RWPE2 (cell line): Measurements from ENCODE around the gene KRT3.

Experiments used
- ATAC-seq: fragments of 200-7000 bp; cut with Tn5 transposase; 3 replicates; pipeline ENCODE4 v1.9.1; 2021; ENCODE audit warnings: low read depth
- DNase-seq: peaks from one replicate; pipeline ENCODE4 v3.0.0-alpha.2; 2020; ENCODE audit warnings: low spot score
- H3K27ac ChIP-seq: fragments of 450-650 bp; 2 replicates; pipeline ENCODE4 v1.5.1; 2017; ENCODE audit warnings: mild to moderate bottlenecking; ENCODE audit not compliant: poor library complexity, severe bottlenecking
- H3K27me3 ChIP-seq: fragments of 250-450 bp; sonication (Bioruptor Pico); 2 replicates; pipeline ENCODE4 v1.5.1; 2021; ENCODE audit warnings: mild to moderate bottlenecking, moderate library complexity; ENCODE audit not compliant: insufficient read depth, poor library complexity, severe bottlenecking
- H3K36me3 ChIP-seq: fragments of 250-450 bp; sonication (Bioruptor Pico); 2 replicates; pipeline ENCODE4 v1.5.1; 2020; ENCODE audit warnings: low read depth, mild to moderate bottlenecking, moderate library complexity
- H3K4me1 ChIP-seq: fragments of 250-450 bp; sonication (Bioruptor Pico); 2 replicates; pipeline ENCODE4 v1.5.1; 2021; ENCODE audit warnings: mild to moderate bottlenecking, moderate library complexity; ENCODE audit not compliant: insufficient read depth, poor library complexity, severe bottlenecking
- H3K4me3 ChIP-seq: fragments of 250-450 bp; sonication (Bioruptor Pico); 2 replicates; pipeline ENCODE4 v1.5.1; 2021; ENCODE audit warnings: mild to moderate bottlenecking, moderate library complexity; ENCODE audit not compliant: severe bottlenecking
- H3K9me3 ChIP-seq: fragments of 250-450 bp; sonication (Bioruptor Pico); 2 replicates; pipeline ENCODE4 v1.5.1; 2021; ENCODE audit warnings: mild to moderate bottlenecking, moderate library complexity; ENCODE audit not compliant: severe bottlenecking
- CTCF ChIP-seq: fragments of 450-650 bp; IDR thresholded peaks from one replicate; pipeline ENCODE4 v1.5.1; 2017; ENCODE audit warnings: mild to moderate bottlenecking, moderate library complexity; ENCODE audit not compliant: poor library complexity, severe bottlenecking

KRT3 gene

DNA sequence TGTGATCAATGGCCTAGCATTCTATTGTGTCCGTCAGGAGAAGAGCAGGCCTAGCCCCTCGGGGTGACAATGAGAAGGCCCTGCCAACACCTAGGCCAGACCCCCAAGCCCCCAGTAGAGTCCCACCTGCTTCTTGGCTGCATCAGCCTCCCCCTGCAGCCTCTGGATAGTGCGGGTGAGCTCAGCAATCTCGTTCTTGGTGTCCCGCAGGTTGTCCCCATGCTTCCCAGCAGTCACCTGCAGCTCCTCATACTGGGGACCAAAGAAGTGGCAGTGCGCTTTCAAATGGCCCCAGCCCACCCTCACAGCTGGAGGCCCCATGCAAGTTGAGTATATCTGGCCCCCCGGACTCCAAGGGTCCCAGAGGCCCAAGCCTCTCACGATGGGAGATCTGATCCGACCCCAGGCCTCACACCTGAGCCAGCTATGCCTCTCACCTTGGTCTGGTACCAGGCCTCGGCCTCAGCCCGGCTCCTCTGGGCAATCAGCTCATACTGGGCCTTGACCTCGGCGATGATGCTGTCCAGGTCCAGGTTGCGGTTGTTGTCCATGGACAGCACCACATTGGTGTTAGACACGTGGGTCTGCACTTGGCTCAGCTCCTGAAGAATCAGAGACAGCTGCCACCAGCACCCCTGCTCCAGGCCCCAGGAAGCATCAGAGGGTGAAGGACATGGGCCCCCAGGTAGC, 28.0 kb upstream of the KRT3 start:
- H3K36me3 ChIP-seq, result no peaks in the 10 kb centered on the region
- no peak overlapping the region for H3K4me3 ChIP-seq
- H3K9me3 ChIP-seq, result no peaks in the 10 kb centered on the region
- DNase-seq (no peak), ATAC-seq (no peak)
- H3K27me3 ChIP-seq, result no peaks in the 10 kb centered on the region
- no peak overlapping the region for H3K27ac ChIP-seq
- no peaks in the 10 kb centered on the region for H3K4me1 ChIP-seq
- TF ChIP-seq CTCF, result no peak

- no peaks in the 10 kb centered on the region for H3K27me3 ChIP-seq
Measured at GRCh38 chr12:52822771-52823510, 27.0 kb upstream of the KRT3 start.

GRCh38 chr12:52821826-52822660, 26.1 kb upstream of the KRT3 start:
- Histone ChIP-seq H3K4me3 (no peak overlapping the region), H3K27me3 (no peaks in the 10 kb centered on the region), H3K36me3 (no peaks in the 10 kb centered on the region), H3K9me3 (no peaks in the 10 kb centered on the region), H3K4me1 (no peaks in the 10 kb centered on the region), H3K27ac (no peak overlapping the region)
- ATAC-seq (peak; percentile 72), DNase-seq (no peak)
- no peak for TF ChIP-seq CTCF

More at GRCh38 chr12:52822771-52823510, 27.0 kb upstream of the KRT3 start:
- no peak for ATAC-seq
- TF ChIP-seq CTCF, result no peak
- Histone ChIP-seq H3K4me3 (no peak overlapping the region), H3K36me3 (no peaks in the 10 kb centered on the region), H3K27ac (no peak overlapping the region), H3K9me3 (no peaks in the 10 kb centered on the region), H3K4me1 (no peaks in the 10 kb centered on the region)
- DNase-seq, result no peak

- DNase-seq (no peak), ATAC-seq (no peak)
- Histone ChIP-seq H3K9me3 (no peaks in the 10 kb centered on the region), H3K27me3 (no peaks in the 10 kb centered on the region), H3K4me3 (no peak overlapping the region), H3K4me1 (no peaks in the 10 kb centered on the region), H3K36me3 (no peaks in the 10 kb centered on the region), H3K27ac (no peak overlapping the region)
- no peak for TF ChIP-seq CTCF
Measured at GRCh38 chr12:52821071-52821730, 25.3 kb upstream of the KRT3 start.
